ENCODE data around the gene IARS1. TPM values are rescaled to one million over a fixed set of nuclear protein-coding genes. Genes with fewer than 3 reads are reported as not detected.

Gene IARS1
- total RNA-seq, 1 experiment from 2014 or later, result 220 TPM

DNA sequence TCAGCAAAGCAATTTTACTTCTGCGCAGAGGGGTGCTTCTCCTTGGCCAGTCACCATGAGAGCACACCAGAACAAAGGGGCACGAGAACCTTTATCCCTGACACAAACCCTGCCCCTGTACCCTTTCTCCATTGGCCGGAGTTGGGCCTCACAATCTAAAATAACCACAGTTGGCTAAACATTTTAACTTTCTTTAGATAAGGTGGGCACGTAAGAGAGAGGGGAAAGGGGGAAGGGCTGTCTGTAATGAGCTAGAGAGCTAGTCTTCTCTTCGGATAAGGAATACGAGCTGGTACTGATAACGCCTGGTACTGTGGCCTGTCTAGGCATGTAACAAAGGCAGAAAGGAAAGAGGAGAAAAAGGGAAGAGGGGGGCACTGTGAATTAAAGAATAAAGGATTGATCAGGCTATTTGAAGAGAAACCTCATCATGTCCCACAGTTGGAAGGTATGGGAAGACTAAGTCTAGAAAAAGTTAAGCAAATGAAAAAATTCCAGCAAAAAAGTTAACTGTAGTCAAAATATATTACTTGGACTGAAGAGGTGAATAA, 1.8 kb upstream of the IARS1 start:
- ChIA-PET CTCF (no interaction called here), POLR2A (interaction anchor here (0.6 to 1.1 kb wide), 2 partner anchors 18 to 33 kb away, joined by 3 read pairs; no protein-coding TSS in a partner anchor)
- DNase-seq (ENCODE audit: low spot score), result no peak

More for the DNA sequence above, 1.8 kb upstream of the IARS1 start:
- no peak for ATAC-seq
- H3K27ac Mint-ChIP-seq, result peak overlapping the region; percentile 70; the same call in 1 of the 2 replicates
- no peak overlapping the region for H3K4me3 Mint-ChIP-seq
- H3K9me3 Mint-ChIP-seq, result no peaks in the 10 kb centered on the region
- no peaks in the 10 kb centered on the region for H3K27me3 Mint-ChIP-seq (ENCODE audit: low read depth)
- H3K36me3 Mint-ChIP-seq, result peaks cover 46% of the 10 kb centered on the region
- peaks cover 16% of the 10 kb centered on the region for H3K4me1 Mint-ChIP-seq
- TF ChIP-seq, protein P1, sequence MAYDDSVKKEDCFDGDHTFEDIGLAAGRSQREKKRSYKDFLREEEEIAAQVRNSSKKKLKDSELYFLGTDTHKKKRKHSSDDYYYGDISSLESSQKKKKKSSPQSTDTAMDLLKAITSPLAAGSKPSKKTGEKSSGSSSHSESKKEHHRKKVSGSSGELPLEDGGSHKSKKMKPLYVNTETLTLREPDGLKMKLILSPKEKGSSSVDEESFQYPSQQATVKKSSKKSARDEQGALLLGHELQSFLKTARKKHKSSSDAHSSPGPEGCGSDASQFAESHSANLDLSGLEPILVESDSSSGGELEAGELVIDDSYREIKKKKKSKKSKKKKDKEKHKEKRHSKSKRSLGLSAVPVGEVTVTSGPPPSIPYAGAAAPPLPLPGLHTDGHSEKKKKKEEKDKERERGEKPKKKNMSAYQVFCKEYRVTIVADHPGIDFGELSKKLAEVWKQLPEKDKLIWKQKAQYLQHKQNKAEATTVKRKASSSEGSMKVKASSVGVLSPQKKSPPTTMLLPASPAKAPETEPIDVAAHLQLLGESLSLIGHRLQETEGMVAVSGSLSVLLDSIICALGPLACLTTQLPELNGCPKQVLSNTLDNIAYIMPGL (CRISPR knock-in tag; IDR thresholded peaks at IDR 0.05), result no peak
- no peak for TF ChIP-seq PRRX2 (CRISPR knock-in tag; IDR thresholded peaks at IDR 0.05)
- TF ChIP-seq ZNF423 (CRISPR knock-in tag; IDR thresholded peaks at IDR 0.05), result no peak
- no peak for TF ChIP-seq CDX4 (CRISPR knock-in tag; IDR thresholded peaks at IDR 0.05; ENCODE audit: borderline replicate concordance)
- TF ChIP-seq, protein P2, sequence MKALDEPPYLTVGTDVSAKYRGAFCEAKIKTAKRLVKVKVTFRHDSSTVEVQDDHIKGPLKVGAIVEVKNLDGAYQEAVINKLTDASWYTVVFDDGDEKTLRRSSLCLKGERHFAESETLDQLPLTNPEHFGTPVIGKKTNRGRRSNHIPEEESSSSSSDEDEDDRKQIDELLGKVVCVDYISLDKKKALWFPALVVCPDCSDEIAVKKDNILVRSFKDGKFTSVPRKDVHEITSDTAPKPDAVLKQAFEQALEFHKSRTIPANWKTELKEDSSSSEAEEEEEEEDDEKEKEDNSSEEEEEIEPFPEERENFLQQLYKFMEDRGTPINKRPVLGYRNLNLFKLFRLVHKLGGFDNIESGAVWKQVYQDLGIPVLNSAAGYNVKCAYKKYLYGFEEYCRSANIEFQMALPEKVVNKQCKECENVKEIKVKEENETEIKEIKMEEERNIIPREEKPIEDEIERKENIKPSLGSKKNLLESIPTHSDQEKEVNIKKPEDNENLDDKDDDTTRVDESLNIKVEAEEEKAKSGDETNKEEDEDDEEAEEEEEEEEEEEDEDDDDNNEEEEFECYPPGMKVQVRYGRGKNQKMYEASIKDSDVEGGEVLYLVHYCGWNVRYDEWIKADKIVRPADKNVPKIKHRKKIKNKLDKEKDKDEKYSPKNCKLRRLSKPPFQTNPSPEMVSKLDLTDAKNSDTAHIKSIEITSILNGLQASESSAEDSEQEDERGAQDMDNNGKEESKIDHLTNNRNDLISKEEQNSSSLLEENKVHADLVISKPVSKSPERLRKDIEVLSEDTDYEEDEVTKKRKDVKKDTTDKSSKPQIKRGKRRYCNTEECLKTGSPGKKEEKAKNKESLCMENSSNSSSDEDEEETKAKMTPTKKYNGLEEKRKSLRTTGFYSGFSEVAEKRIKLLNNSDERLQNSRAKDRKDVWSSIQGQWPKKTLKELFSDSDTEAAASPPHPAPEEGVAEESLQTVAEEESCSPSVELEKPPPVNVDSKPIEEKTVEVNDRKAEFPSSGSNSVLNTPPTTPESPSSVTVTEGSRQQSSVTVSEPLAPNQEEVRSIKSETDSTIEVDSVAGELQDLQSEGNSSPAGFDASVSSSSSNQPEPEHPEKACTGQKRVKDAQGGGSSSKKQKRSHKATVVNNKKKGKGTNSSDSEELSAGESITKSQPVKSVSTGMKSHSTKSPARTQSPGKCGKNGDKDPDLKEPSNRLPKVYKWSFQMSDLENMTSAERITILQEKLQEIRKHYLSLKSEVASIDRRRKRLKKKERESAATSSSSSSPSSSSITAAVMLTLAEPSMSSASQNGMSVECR (CRISPR knock-in tag; IDR thresholded peaks at IDR 0.05; ENCODE audit: borderline replicate concordance), result no peak
- no peak for TF ChIP-seq EMX1 (CRISPR knock-in tag; IDR thresholded peaks at IDR 0.05)
- no peak for TF ChIP-seq AR (CRISPR knock-in tag; IDR thresholded peaks at IDR 0.05)
- TF ChIP-seq ZNF671 (CRISPR knock-in tag; IDR thresholded peaks at IDR 0.05), result no peak
- TF ChIP-seq, protein P3, sequence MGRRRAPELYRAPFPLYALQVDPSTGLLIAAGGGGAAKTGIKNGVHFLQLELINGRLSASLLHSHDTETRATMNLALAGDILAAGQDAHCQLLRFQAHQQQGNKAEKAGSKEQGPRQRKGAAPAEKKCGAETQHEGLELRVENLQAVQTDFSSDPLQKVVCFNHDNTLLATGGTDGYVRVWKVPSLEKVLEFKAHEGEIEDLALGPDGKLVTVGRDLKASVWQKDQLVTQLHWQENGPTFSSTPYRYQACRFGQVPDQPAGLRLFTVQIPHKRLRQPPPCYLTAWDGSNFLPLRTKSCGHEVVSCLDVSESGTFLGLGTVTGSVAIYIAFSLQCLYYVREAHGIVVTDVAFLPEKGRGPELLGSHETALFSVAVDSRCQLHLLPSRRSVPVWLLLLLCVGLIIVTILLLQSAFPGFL (CRISPR knock-in tag; IDR thresholded peaks at IDR 0.05; ENCODE audit: borderline replicate concordance), result no peak

Measured in WTC11 (cell line).